Measurements from ENCODE around the gene NPPA.

- TF ChIP-seq, protein P1, sequence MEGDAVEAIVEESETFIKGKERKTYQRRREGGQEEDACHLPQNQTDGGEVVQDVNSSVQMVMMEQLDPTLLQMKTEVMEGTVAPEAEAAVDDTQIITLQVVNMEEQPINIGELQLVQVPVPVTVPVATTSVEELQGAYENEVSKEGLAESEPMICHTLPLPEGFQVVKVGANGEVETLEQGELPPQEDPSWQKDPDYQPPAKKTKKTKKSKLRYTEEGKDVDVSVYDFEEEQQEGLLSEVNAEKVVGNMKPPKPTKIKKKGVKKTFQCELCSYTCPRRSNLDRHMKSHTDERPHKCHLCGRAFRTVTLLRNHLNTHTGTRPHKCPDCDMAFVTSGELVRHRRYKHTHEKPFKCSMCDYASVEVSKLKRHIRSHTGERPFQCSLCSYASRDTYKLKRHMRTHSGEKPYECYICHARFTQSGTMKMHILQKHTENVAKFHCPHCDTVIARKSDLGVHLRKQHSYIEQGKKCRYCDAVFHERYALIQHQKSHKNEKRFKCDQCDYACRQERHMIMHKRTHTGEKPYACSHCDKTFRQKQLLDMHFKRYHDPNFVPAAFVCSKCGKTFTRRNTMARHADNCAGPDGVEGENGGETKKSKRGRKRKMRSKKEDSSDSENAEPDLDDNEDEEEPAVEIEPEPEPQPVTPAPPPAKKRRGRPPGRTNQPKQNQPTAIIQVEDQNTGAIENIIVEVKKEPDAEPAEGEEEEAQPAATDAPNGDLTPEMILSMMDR (conservative IDR thresholded peaks at IDR 0.05 in 1 of 2, IDR thresholded peaks at IDR 0.05 in 1 of 2; ENCODE audit: low read depth in 1 of 2, low read length in 2 of 2): no peak
- no peak for TF ChIP-seq EZH2 (IDR thresholded peaks at IDR 0.05; ENCODE audit: low read length, missing control alignments)
Measured at GRCh38 chr1:11833497-11833896, 14.1 kb downstream of the NPPA start.

All from fibroblast of lung (primary cell).